Skeletal muscle satellite cell (primary cell): ENCODE data around the gene GALP. TPM values are rescaled to one million over a fixed set of nuclear protein-coding genes. Genes with fewer than 3 reads are reported as not detected.
"Not testable (repeated sequence)": the region's sequence is repeated elsewhere in the genome, so short reads cannot be mapped to it uniquely, and the experiment has no call there.

ENCODE experiments used
- H3K27me3 ChIP-seq: 2 replicates; pipeline ENCODE4 v1.7.0; 2013; ENCODE audit warnings: low read length; ENCODE audit not compliant: control insufficient read depth, insufficient read depth
- H3K36me3 ChIP-seq: 2 replicates; pipeline ENCODE4 v1.7.0; 2013; ENCODE audit warnings: mild to moderate bottlenecking, control low read depth, low read length; ENCODE audit not compliant: insufficient read depth
- H3K4me1 ChIP-seq: 2 replicates; pipeline ENCODE4 v1.7.0; 2013; ENCODE audit warnings: low read length; ENCODE audit not compliant: control insufficient read depth, insufficient read depth
- H3K4me2 ChIP-seq: 2 replicates; pipeline ENCODE4 v1.7.0; 2013; ENCODE audit warnings: mild to moderate bottlenecking, low read length
- H3K4me3 ChIP-seq: 2 replicates; pipeline ENCODE4 v1.7.0; 2013; ENCODE audit warnings: low read length
- H3K9ac ChIP-seq: 2 replicates; pipeline ENCODE4 v1.7.0; 2013; ENCODE audit warnings: mild to moderate bottlenecking, low read depth, low read length, moderate library complexity
- H3K9me3 ChIP-seq: replicated peaks from 2 replicates; pipeline ENCODE4 v1.7.0; 2013; ENCODE audit warnings: mild to moderate bottlenecking, control low read depth, low read length
- total RNA-seq: library from RNA; depleted of rRNA; stranded (reverse); fragments of >200 nt; gene quantifications from 2 replicates; pipeline ENCODE4 v1.2.3, GENCODE V29; 2012; rRNA removed

The GALP gene
- total RNA-seq, result not detected in 2 replicates

- H3K4me3 ChIP-seq, result not testable (repeated sequence)
Observed at GRCh38 chr19:56175861-56176307, at the start of gene GALP. GALP (plus strand) TSS chr19:56176008; CDS start chr19:56177109, 1,101 bp downstream.

GRCh38 chr19:56126983-56127780, 48.6 kb upstream of the GALP start:
- H3K9ac ChIP-seq, result no peak overlapping the region
- H3K27me3 ChIP-seq, result no peaks in the 10 kb centered on the region
- no peak overlapping the region for H3K4me2 ChIP-seq
- peaks cover 7% of the 10 kb centered on the region for H3K4me1 ChIP-seq
- no peak overlapping the region for H3K4me3 ChIP-seq
- H3K9me3 ChIP-seq, result no peaks in the 10 kb centered on the region
- no peaks in the 10 kb centered on the region for H3K36me3 ChIP-seq

More at GRCh38 chr19:56175861-56176307, at the start of gene GALP:
- not testable (repeated sequence) for H3K4me1 ChIP-seq, H3K9me3 ChIP-seq, H3K36me3 ChIP-seq, H3K9ac ChIP-seq, H3K4me2 ChIP-seq
- peaks cover 21% of the 10 kb centered on the region for H3K27me3 ChIP-seq

GRCh38 chr19:56130006-56130405, 45.8 kb upstream of the GALP start:
- Histone ChIP-seq H3K36me3 (no peaks in the 10 kb centered on the region), H3K27me3 (no peaks in the 10 kb centered on the region), H3K4me3 (no peak overlapping the region), H3K4me2 (no peak overlapping the region), H3K9ac (no peak overlapping the region), H3K9me3 (no peaks in the 10 kb centered on the region), H3K4me1 (peaks cover 20% of the 10 kb centered on the region)

- H3K27me3 ChIP-seq, result no peaks in the 10 kb centered on the region
- H3K4me2 ChIP-seq, result no peak overlapping the region
- no peaks in the 10 kb centered on the region for H3K36me3 ChIP-seq
- H3K4me3 ChIP-seq, result no peak overlapping the region
- H3K4me1 ChIP-seq, result peaks cover 14% of the 10 kb centered on the region
- H3K9me3 ChIP-seq, result no peaks in the 10 kb centered on the region
- no peak overlapping the region for H3K9ac ChIP-seq
Observed at GRCh38 chr19:56131651-56132050, 44.2 kb upstream of the GALP start.

- H3K4me3 ChIP-seq, result no peak overlapping the region
- peaks cover 14% of the 10 kb centered on the region for H3K4me1 ChIP-seq
- H3K9me3 ChIP-seq, result no peaks in the 10 kb centered on the region
- no peaks in the 10 kb centered on the region for H3K27me3 ChIP-seq
- no peak overlapping the region for H3K9ac ChIP-seq
- H3K4me2 ChIP-seq, result peak overlapping the region; percentile 23
- H3K36me3 ChIP-seq, result no peaks in the 10 kb centered on the region
Observed at GRCh38 chr19:56132316-56132822, 43.4 kb upstream of the GALP start.

- H3K27me3 ChIP-seq, result no peaks in the 10 kb centered on the region
- H3K4me1 ChIP-seq, result peaks cover 14% of the 10 kb centered on the region
- H3K36me3 ChIP-seq, result no peaks in the 10 kb centered on the region
- H3K4me2 ChIP-seq, result no peak overlapping the region
- no peaks in the 10 kb centered on the region for H3K9me3 ChIP-seq
- H3K4me3 ChIP-seq, result no peak overlapping the region
- H3K9ac ChIP-seq, result no peak overlapping the region
Observed at GRCh38 chr19:56133858-56134653, 41.8 kb upstream of the GALP start.

GRCh38 chr19:56134654-56134921, 41.2 kb upstream of the GALP start:
- Histone ChIP-seq H3K4me1 (peaks cover 14% of the 10 kb centered on the region), H3K4me3 (no peak overlapping the region), H3K27me3 (no peaks in the 10 kb centered on the region), H3K9me3 (no peaks in the 10 kb centered on the region), H3K9ac (no peak overlapping the region), H3K4me2 (no peak overlapping the region), H3K36me3 (no peaks in the 10 kb centered on the region)

- H3K9ac ChIP-seq, result no peak overlapping the region
- no peak overlapping the region for H3K4me2 ChIP-seq
- no peaks in the 10 kb centered on the region for H3K9me3 ChIP-seq
- H3K36me3 ChIP-seq, result no peaks in the 10 kb centered on the region
- H3K27me3 ChIP-seq, result no peaks in the 10 kb centered on the region
- H3K4me3 ChIP-seq, result no peak overlapping the region
- H3K4me1 ChIP-seq, result peaks cover 19% of the 10 kb centered on the region
Observed at GRCh38 chr19:56136362-56136761, 39.4 kb upstream of the GALP start.

GRCh38 chr19:56137405-56137804, 38.4 kb upstream of the GALP start:
- Histone ChIP-seq H3K4me2 (no peak overlapping the region), H3K4me3 (no peak overlapping the region), H3K9me3 (no peaks in the 10 kb centered on the region), H3K9ac (no peak overlapping the region), H3K4me1 (peaks cover 21% of the 10 kb centered on the region), H3K36me3 (no peaks in the 10 kb centered on the region), H3K27me3 (no peaks in the 10 kb centered on the region)

- H3K9ac ChIP-seq, result no peak overlapping the region
- H3K27me3 ChIP-seq, result no peaks in the 10 kb centered on the region
- H3K36me3 ChIP-seq, result no peaks in the 10 kb centered on the region
- H3K9me3 ChIP-seq, result no peaks in the 10 kb centered on the region
- H3K4me2 ChIP-seq, result no peak overlapping the region
- no peak overlapping the region for H3K4me3 ChIP-seq
- peaks cover 18% of the 10 kb centered on the region for H3K4me1 ChIP-seq
Observed at GRCh38 chr19:56138069-56138468, 37.7 kb upstream of the GALP start.

- Histone ChIP-seq H3K9ac (peak overlapping the region; percentile 69), H3K4me1 (peaks cover 11% of the 10 kb centered on the region), H3K4me2 (peak overlapping the region; percentile 83), H3K36me3 (no peaks in the 10 kb centered on the region), H3K9me3 (no peaks in the 10 kb centered on the region), H3K4me3 (peak overlapping the region; percentile 70), H3K27me3 (no peaks in the 10 kb centered on the region)
Observed at GRCh38 chr19:56139847-56140582, 35.8 kb upstream of the GALP start.
